HepG2 (cell line): ENCODE results near the gene ATP13A4. TPM values are rescaled to one million over a fixed set of nuclear protein-coding genes. Genes with fewer than 3 reads are reported as not detected.

Experiments
- ATAC-seq: fragments of 200-7000 bp; cut with Tn5 transposase; 3 replicates; pipeline ENCODE4 v1.9.1; 2020; ENCODE audit warnings: mild to moderate bottlenecking, moderate library complexity
- BruUV-seq: library from RNA; stranded (reverse); fragments of 400-500 nt; replicated peaks from 2 replicates; lab custom pipeline; 2021; lab: Mats Ljungman, UMichigan
- CTCF ChIA-PET: fragments of 300-600 bp; formaldehyde crosslinking; extraction: SDS; loops from one replicate; lab custom pipeline; 2021; ENCODE audit warnings: low total read pairs, inconsistent platforms, low intra/inter-chr PET ratio; lab: Yijun Ruan, JAX
- POLR2A ChIA-PET: fragments of 350-600 bp; sonication (Branson Sonifier 250); formaldehyde crosslinking; loops from one replicate; lab custom pipeline; 2020; ENCODE audit warnings: antibody characterized with exemption, inconsistent platforms; lab: Yijun Ruan, JAX
- DNase-seq: peaks from one replicate; pipeline ENCODE4 v3.0.0-alpha.2; 2015; ENCODE audit warnings: low spot score
- FAIRE-seq: peaks from 3 replicates; lab custom pipeline; 2011; peaks lifted over from hg19 to GRCh38; lab: Jason Lieb, UNC
- H2AFZ ChIP-seq: one replicate; pipeline ENCODE4 v1.6.1; 2011; ENCODE audit warnings: low read length, inconsistent platforms
- H3K27ac ChIP-seq: fragments of 300-600 bp; 3 replicates; pipeline ENCODE4 v1.8.0; 2011; ENCODE audit warnings: mixed run types, mild to moderate bottlenecking, mixed read lengths, low read length, inconsistent platforms; ENCODE audit not compliant: insufficient read depth; ENCODE audit errors: extremely low read length
- H3K27me3 ChIP-seq, 2 experiments: fragments of 200-600 bp in 1 of 2; 2 replicates in 1 of 2; 3 replicates in 1 of 2; pipeline versions ENCODE4 v1.6.0 to v1.8.0; 2011; ENCODE audit warnings: low read length in 2 of 2, mild to moderate bottlenecking in 2 of 2, moderate library complexity in 2 of 2, inconsistent platforms in 1 of 2; ENCODE audit not compliant: insufficient read depth in 2 of 2, control insufficient read depth in 1 of 2
- H3K36me3 ChIP-seq, 2 experiments: fragments of 200-600 bp in 1 of 2; replicated peaks in 1 of 2; 2 replicates in 1 of 2; 3 replicates in 1 of 2; pipeline versions ENCODE4 v1.5.1 to v1.8.0; 2011; ENCODE audit warnings: low read length in 2 of 2, inconsistent platforms in 1 of 2; ENCODE audit not compliant: insufficient read depth in 2 of 2, control insufficient read depth in 1 of 2
- H3K4me1 ChIP-seq: 2 replicates; pipeline ENCODE4 v1.5.1; 2012; ENCODE audit warnings: low read length, inconsistent platforms; ENCODE audit not compliant: insufficient read depth
- H3K4me2 ChIP-seq: 2 replicates; pipeline ENCODE4 v1.6.0; 2011; ENCODE audit warnings: low read depth, low read length, inconsistent platforms
- H3K4me3 ChIP-seq, 3 experiments: fragments of 200-600 bp in 1 of 3; sonication (generic), shearing (Covaris generic) in 1 of 3; replicated peaks in 1 of 3; 2 replicates each; pipeline ENCODE4 v1.5.1; 2011 to 2016; ENCODE audit warnings: low read length in 3 of 3, inconsistent platforms in 2 of 3, low read depth in 2 of 3, mild to moderate bottlenecking in 2 of 3, control low read depth in 1 of 3, mixed read lengths in 1 of 3; ENCODE audit not compliant: insufficient read depth in 1 of 3
- H3K79me2 ChIP-seq: one replicate; pipeline ENCODE4 v1.6.1; 2011; ENCODE audit warnings: low read length, inconsistent platforms; ENCODE audit not compliant: insufficient read depth
- H3K9ac ChIP-seq: 2 replicates; pipeline ENCODE4 v1.6.0; 2011; ENCODE audit warnings: mild to moderate bottlenecking, low read depth, low read length, inconsistent platforms; ENCODE audit not compliant: insufficient read depth
- H3K9me3 ChIP-seq: 2 replicates; pipeline ENCODE4 v1.5.1; 2012; ENCODE audit warnings: mild to moderate bottlenecking, low read length
- H4K20me1 ChIP-seq: 2 replicates; pipeline ENCODE4 v1.6.0; 2011; ENCODE audit warnings: inconsistent platforms, mild to moderate bottlenecking, low read length, moderate library complexity; ENCODE audit not compliant: insufficient read depth
- CTCF ChIP-seq: sonication (generic); formaldehyde crosslinking; IDR thresholded peaks from 2 replicates; pipeline ENCODE4 v1.5.0; 2020; ENCODE audit warnings: mild to moderate bottlenecking, missing genetic modification reagents, moderate library complexity
- DR1 ChIP-seq: sonication (generic); formaldehyde crosslinking; IDR thresholded peaks from 2 replicates; pipeline ENCODE4 v1.8.0; 2021; ENCODE audit warnings: mild to moderate bottlenecking, missing genetic modification reagents, inconsistent platforms
- HMG20A ChIP-seq: IDR thresholded peaks from 2 replicates; pipeline ENCODE4 v1.6.1; 2016; ENCODE audit warnings: borderline replicate concordance
- HNRNPH1 ChIP-seq: fragments of 200-400 bp; formaldehyde crosslinking; optimal IDR thresholded peaks from 2 replicates; pipeline ENCODE3; 2017; ENCODE audit warnings: mild to moderate bottlenecking, low read depth, low read length
- LCORL ChIP-seq, 2 experiments: fragments of 450-650 bp in 1 of 2; sonication (generic) in 1 of 2; formaldehyde crosslinking in 1 of 2; IDR thresholded peaks; 2 replicates each; pipeline versions ENCODE4 v1.5.0 to v1.6.1; 2017 to 2020; ENCODE audit warnings: antibody characterized with exemption in 1 of 2, missing genetic modification reagents in 1 of 2
- MATR3 ChIP-seq: sonication (generic); formaldehyde crosslinking; IDR thresholded peaks from 2 replicates; pipeline ENCODE4 v1.4.0; 2020; ENCODE audit warnings: missing genetic modification reagents
- PAX8 ChIP-seq: sonication (generic); formaldehyde crosslinking; IDR thresholded peaks from 2 replicates; pipeline ENCODE4 v1.8.0; 2022; ENCODE audit warnings: mild to moderate bottlenecking, missing genetic modification reagents, borderline replicate concordance
- REXO4 ChIP-seq: sonication (generic); formaldehyde crosslinking; IDR thresholded peaks from 2 replicates; pipeline ENCODE4 v1.8.0; 2022; ENCODE audit warnings: missing genetic modification reagents, mild to moderate bottlenecking, borderline replicate concordance
- ZFP1 ChIP-seq: IDR thresholded peaks from 2 replicates; pipeline ENCODE4 v1.6.1; 2016
- ZFYVE20 ChIP-seq: sonication (generic); formaldehyde crosslinking; IDR thresholded peaks from 2 replicates; pipeline ENCODE4 v1.8.0; 2023; ENCODE audit warnings: low read depth, mild to moderate bottlenecking, moderate library complexity, missing genetic modification reagents, borderline replicate concordance
- ZNF441 ChIP-seq: sonication (generic); formaldehyde crosslinking; IDR thresholded peaks from 2 replicates; pipeline ENCODE4 v1.7.0; 2021; ENCODE audit warnings: missing genetic modification reagents, borderline replicate concordance
- ZNF614 ChIP-seq: IDR thresholded peaks from 2 replicates; pipeline ENCODE4 v1.6.1; 2018; ENCODE audit warnings: missing biosample characterization, missing genetic modification reagents, inconsistent platforms, borderline replicate concordance
- WGBS: methylation state at CpG from one replicate; pipeline ENCODE4 v1.1.6; 2017; ENCODE audit warnings: low lambda C conversion rate; 5-methylcytosine and 5-hydroxymethylcytosine counted together
- in situ Hi-C: cut with HindIII; loops from 2 replicates; pipeline ENCODE4 v1.10.0; 2017; ENCODE audit warnings: low pct_unique_long_range_greater_than_20kb; ENCODE audit not compliant: extremely low pct_ligation_motif_present
- intact Hi-C: fragments of 100-400 bp; cut with micrococcal nuclease; formaldehyde crosslinking; loops from one replicate; pipeline ENCODE4 v1.10.0; 2022; ENCODE audit not compliant: unreplicated experiment
- polyA plus RNA-seq, 8 experiments: library from polyadenylated mRNA; depleted of rRNA in 3 of 8; stranded (reverse) in 7 of 8; unstranded in 1 of 8; fragments of >200 nt; fragmentation: Illumina TruSeq in 4 of 8; extraction: Trizol in 4 of 8; gene quantifications; 2 replicates each; pipeline versions ENCODE4 v1.2.1 to v1.2.3, GENCODE V29; 2011 to 2016; ENCODE audit warnings: low read depth in 4 of 8, missing spikeins in 1 of 8, mixed read lengths in 1 of 8; ENCODE audit not compliant: insufficient read depth in 1 of 8
- total RNA-seq, 5 experiments: library from RNA; depleted of rRNA; stranded (reverse); fragments of >200 nt; fragmentation: Illumina TruSeq; extraction: Trizol; gene quantifications; 2 replicates each; pipeline ENCODE4 v1.2.3, GENCODE V29; 2016; ENCODE audit warnings: low read depth in 1 of 5
- TF ChIP-seq, protein P1 (sequence below): sonication (generic); formaldehyde crosslinking; IDR thresholded peaks from 2 replicates; pipeline ENCODE4 v1.4.0; 2020; ENCODE audit warnings: missing genetic modification reagents

The ATP13A4 gene
- total and polyA plus RNA-seq, 2 of the 13 experiments (the other 11 are each of a cell fraction or from before 2014, with no cell fraction given), result 0.01 to 0.07 TPM

- Histone ChIP-seq H2AFZ (no peak overlapping the region), H3K27me3 (no peaks in the 10 kb centered on the region), H3K9me3 (no peaks in the 10 kb centered on the region), H3K4me1 (no peaks in the 10 kb centered on the region)
- intact Hi-C loops, result loop anchor here (2.0 kb wide), 2 partner anchors 103 to 997 kb away; no protein-coding TSS in a partner anchor
- POLR2A ChIA-PET, result no interaction called here
- no TSS peak for BruUV-seq
- TF ChIP-seq PAX8 (CRISPR knock-in tag), result no peak
- TF ChIP-seq CTCF, result peak; percentile 23
- TF ChIP-seq, all 625 proteins: peak for 1
- ATAC-seq (peak; percentile 88), DNase-seq (peak; percentile 9), FAIRE-seq (no peak)
- no peak overlapping the region for H3K27ac ChIP-seq
- no peaks in the 10 kb centered on the region for H4K20me1 ChIP-seq
- CTCF ChIA-PET, result no interaction called here
- H3K9ac ChIP-seq, result no peak overlapping the region
- H3K4me2 ChIP-seq, result no peak overlapping the region
- H3K79me2 ChIP-seq, result no peaks in the 10 kb centered on the region
- 0% methylated on average over 1 of the region's 1 CpG for WGBS
- no peaks in the 10 kb centered on the region for H3K36me3 ChIP-seq
- in situ Hi-C loops, result loop anchor here (25.0 kb wide), 2 partner anchors 527 to 1002 kb away; no protein-coding TSS in a partner anchor
- no peak overlapping the region for H3K4me3 ChIP-seq
These were observed 9.3 kb upstream of the ATP13A4 start for GRCh38 chr3:193564012-193564411.

DNA sequence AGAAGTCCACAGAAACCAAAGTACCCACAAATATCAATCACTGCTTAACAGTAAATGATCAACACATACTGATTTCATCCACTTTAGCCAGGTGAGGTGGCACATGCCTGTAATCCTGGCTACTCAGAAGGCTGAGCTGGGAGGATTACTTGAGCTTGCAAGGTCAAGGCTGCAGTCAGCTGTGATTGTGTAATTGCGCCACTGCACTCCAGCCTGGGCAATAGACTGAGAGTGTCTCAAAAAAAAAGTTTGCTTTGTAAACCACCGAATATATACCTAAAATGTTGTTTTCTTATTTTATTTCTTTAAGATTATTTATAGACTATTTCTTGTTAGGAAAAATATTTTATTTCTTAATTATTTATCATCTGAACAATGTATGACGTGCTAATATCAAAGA lies 8.7 kb upstream of the ATP13A4 start:
- in situ Hi-C loops (loop anchor here (25.0 kb wide), 2 partner anchors 526 to 1001 kb away; no protein-coding TSS in a partner anchor), intact Hi-C loops (no loop called here)
- 34% methylated on average over 3 of the region's 3 CpGs for WGBS
- ChIA-PET POLR2A (no interaction called here), CTCF (no interaction called here)
- no peaks in the 10 kb centered on the region for H3K36me3 ChIP-seq
- ATAC-seq (no peak), DNase-seq (no peak), FAIRE-seq (no peak)
- no peak overlapping the region for H3K4me2 ChIP-seq
- no peaks in the 10 kb centered on the region for H4K20me1 ChIP-seq
- H3K4me3 ChIP-seq, result no peak overlapping the region
- H3K79me2 ChIP-seq, result no peaks in the 10 kb centered on the region
- H3K4me1 ChIP-seq, result no peaks in the 10 kb centered on the region
- no peaks in the 10 kb centered on the region for H3K27me3 ChIP-seq
- H2AFZ ChIP-seq, result no peak overlapping the region
- no peak overlapping the region for H3K9ac ChIP-seq
- BruUV-seq, result no TSS peak
- H3K27ac ChIP-seq, result no peak overlapping the region
- H3K9me3 ChIP-seq, result no peaks in the 10 kb centered on the region
- TF ChIP-seq ZNF441, result no peak
- no peak for TF ChIP-seq LCORL (IDR thresholded peaks at IDR 0.05)
- no peak for TF ChIP-seq LCORL (CRISPR knock-in tag; IDR thresholded peaks at IDR 0.05)
- no peak for TF ChIP-seq ZFYVE20 (CRISPR knock-in tag)
- TF ChIP-seq MATR3, result no peak
- TF ChIP-seq ZFP1 (CRISPR knock-in tag), result no peak
- TF ChIP-seq, protein P1, sequence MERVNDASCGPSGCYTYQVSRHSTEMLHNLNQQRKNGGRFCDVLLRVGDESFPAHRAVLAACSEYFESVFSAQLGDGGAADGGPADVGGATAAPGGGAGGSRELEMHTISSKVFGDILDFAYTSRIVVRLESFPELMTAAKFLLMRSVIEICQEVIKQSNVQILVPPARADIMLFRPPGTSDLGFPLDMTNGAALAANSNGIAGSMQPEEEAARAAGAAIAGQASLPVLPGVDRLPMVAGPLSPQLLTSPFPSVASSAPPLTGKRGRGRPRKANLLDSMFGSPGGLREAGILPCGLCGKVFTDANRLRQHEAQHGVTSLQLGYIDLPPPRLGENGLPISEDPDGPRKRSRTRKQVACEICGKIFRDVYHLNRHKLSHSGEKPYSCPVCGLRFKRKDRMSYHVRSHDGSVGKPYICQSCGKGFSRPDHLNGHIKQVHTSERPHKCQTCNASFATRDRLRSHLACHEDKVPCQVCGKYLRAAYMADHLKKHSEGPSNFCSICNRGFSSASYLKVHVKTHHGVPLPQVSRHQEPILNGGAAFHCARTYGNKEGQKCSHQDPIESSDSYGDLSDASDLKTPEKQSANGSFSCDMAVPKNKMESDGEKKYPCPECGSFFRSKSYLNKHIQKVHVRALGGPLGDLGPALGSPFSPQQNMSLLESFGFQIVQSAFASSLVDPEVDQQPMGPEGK, result no peak
- TF ChIP-seq HMG20A (CRISPR knock-in tag), result no peak
- no peak for TF ChIP-seq REXO4
- no peak for TF ChIP-seq ZNF614 (CRISPR knock-in tag)
- TF ChIP-seq HNRNPH1, result no peak
- no peak for TF ChIP-seq DR1 (CRISPR knock-in tag)
